OCI-LY7 (cell line): ENCODE data around the gene WNT11. TPM values are rescaled to one million over a fixed set of nuclear protein-coding genes. Genes with fewer than 3 reads are reported as not detected.

Experiments used
- BruUV-seq: library from RNA; stranded (reverse); fragments of 400-500 nt; replicated peaks from 2 replicates; lab custom pipeline; 2021; lab: Mats Ljungman, UMichigan
- CTCF ChIA-PET: fragments of 300-600 bp; sonication (Branson Sonifier 250); formaldehyde crosslinking; loops from one replicate; lab custom pipeline; 2022; ENCODE audit warnings: antibody characterized with exemption; ENCODE audit not compliant: unreplicated experiment; lab: Charles Lee
- POLR2A ChIA-PET: fragments of 300-600 bp; sonication (Branson Sonifier 250); formaldehyde crosslinking; loops from one replicate; lab custom pipeline; 2022; ENCODE audit warnings: antibody characterized with exemption; lab: Charles Lee
- DNase-seq: peaks from one replicate; pipeline ENCODE4 v3.0.0-alpha.2; 2015; ENCODE audit warnings: low spot score
- H2AFZ ChIP-seq: fragments of 200-600 bp; sonication (generic), shearing (Covaris generic); 2 replicates; pipeline ENCODE4 v1.6.1; 2014; ENCODE audit warnings: mild to moderate bottlenecking, antibody characterized with exemption, low read length, moderate library complexity
- H3K27ac ChIP-seq: fragments of 200-600 bp; sonication (generic); 2 replicates; pipeline ENCODE4 v1.5.1; 2014; ENCODE audit warnings: mixed run types, low read depth, mild to moderate bottlenecking, moderate library complexity, low read length, inconsistent platforms; ENCODE audit not compliant: poor library complexity, severe bottlenecking
- H3K36me3 ChIP-seq: fragments of 200-600 bp; sonication (generic); 2 replicates; pipeline ENCODE4 v1.6.1; 2014; ENCODE audit warnings: mild to moderate bottlenecking, antibody characterized with exemption, low read length, moderate library complexity, mixed read lengths; ENCODE audit not compliant: insufficient read depth
- H3K4me1 ChIP-seq: fragments of 200-600 bp; sonication (generic); 2 replicates; pipeline ENCODE4 v1.5.1; 2014; ENCODE audit warnings: mild to moderate bottlenecking, low read length; ENCODE audit not compliant: insufficient read depth, poor library complexity, severe bottlenecking
- H3K4me2 ChIP-seq: fragments of 200-600 bp; sonication (generic); 2 replicates; pipeline ENCODE4 v1.6.1; 2014; ENCODE audit warnings: mild to moderate bottlenecking, low read length
- H3K4me3 ChIP-seq: fragments of 200-600 bp; sonication (generic); 2 replicates; pipeline ENCODE4 v1.5.1; 2014; ENCODE audit warnings: mild to moderate bottlenecking, low read depth, low read length; ENCODE audit not compliant: poor library complexity, severe bottlenecking
- H3K79me2 ChIP-seq: fragments of 200-600 bp; sonication (generic); 2 replicates; pipeline ENCODE4 v1.6.1; 2016; ENCODE audit warnings: low read depth, mild to moderate bottlenecking, low read length, moderate library complexity, mixed read lengths; ENCODE audit not compliant: insufficient read depth
- H3K9me2 ChIP-seq: fragments of 200-600 bp; sonication (generic); 2 replicates; pipeline ENCODE4 v1.6.1; 2016; ENCODE audit warnings: mild to moderate bottlenecking, low read length, mixed read lengths; ENCODE audit not compliant: insufficient read depth
- H3K9me3 ChIP-seq: fragments of 200-600 bp; sonication (generic); 2 replicates; pipeline ENCODE4 v1.6.1; 2014; ENCODE audit warnings: mild to moderate bottlenecking, mixed run types, low read length, mixed read lengths
- H4K20me1 ChIP-seq: fragments of 200-600 bp; sonication (generic); 2 replicates; pipeline ENCODE4 v1.6.1; 2014; ENCODE audit warnings: mild to moderate bottlenecking, antibody characterized with exemption, low read length, moderate library complexity, mixed read lengths; ENCODE audit not compliant: insufficient read depth
- CTCF ChIP-seq: fragments of 200-600 bp; sonication (generic); conservative IDR thresholded peaks from 2 replicates; pipeline ENCODE4 v1.5.1; 2014; ENCODE audit warnings: mild to moderate bottlenecking, antibody characterized with exemption, low read length, moderate library complexity, mixed read lengths
- EZH2phosphoT487 ChIP-seq: fragments of 200-600 bp; sonication (generic); IDR thresholded peaks from 2 replicates; pipeline ENCODE4 v1.6.1; 2018; ENCODE audit warnings: low read depth, borderline replicate concordance, mild to moderate bottlenecking, mixed run types, antibody characterized with exemption, low read length, moderate library complexity, mixed read lengths
- intact Hi-C: fragments of 100-400 bp; cut with micrococcal nuclease; formaldehyde crosslinking; loops from one replicate; pipeline ENCODE4 v1.10.0; 2022; ENCODE audit not compliant: unreplicated experiment
- total RNA-seq, 2 experiments: library from RNA; depleted of rRNA in 1 of 2; stranded (reverse); fragments of >200 nt in 1 of 2; shearing (Covaris generic) in 1 of 2; gene quantifications; 2 replicates each; pipeline ENCODE4 v1.2.3, GENCODE V29; 2014 to 2022

WNT11 gene
- total RNA-seq, 2 experiments from 2014 or later: not detected

GRCh38 chr11:76205252-76206076, 838 bp downstream of the WNT11 start:
- Histone ChIP-seq H3K79me2 (no peaks in the 10 kb centered on the region), H3K4me2 (no peak overlapping the region), H3K27ac (no peak overlapping the region), H3K9me3 (no peaks in the 10 kb centered on the region), H3K36me3 (no peaks in the 10 kb centered on the region), H3K9me2 (no peaks in the 10 kb centered on the region), H2AFZ (no peak overlapping the region), H3K4me3 (no peak overlapping the region), H4K20me1 (no peaks in the 10 kb centered on the region), H3K4me1 (no peaks in the 10 kb centered on the region)
- DNase-seq: no peak
- POLR2A ChIA-PET: interaction anchor here (0.6 kb wide), 1 partner anchor 77 kb away, joined by 3 read pairs; no protein-coding TSS in a partner anchor
- TF ChIP-seq CTCF (no peak), EZH2phosphoT487 (no peak)
- BruUV-seq: no TSS peak
- intact Hi-C loops: loop anchor here (5.0 kb wide), 1 partner anchor 308 kb away; no protein-coding TSS in a partner anchor
- CTCF ChIA-PET: no interaction called here

- CTCF ChIA-PET: no interaction called here
- POLR2A ChIA-PET: no interaction called here
- Histone ChIP-seq H2AFZ (no peak overlapping the region), H3K36me3 (no peaks in the 10 kb centered on the region), H3K4me2 (no peak overlapping the region), H3K9me3 (no peaks in the 10 kb centered on the region), H3K4me1 (no peaks in the 10 kb centered on the region), H3K27ac (no peak overlapping the region), H3K9me2 (no peaks in the 10 kb centered on the region), H3K4me3 (no peak overlapping the region), H4K20me1 (no peaks in the 10 kb centered on the region), H3K79me2 (no peaks in the 10 kb centered on the region)
- intact Hi-C loops: no loop called here
- no TSS peak for BruUV-seq
- DNase-seq: no peak
- no peak for TF ChIP-seq CTCF
- no peak for TF ChIP-seq EZH2phosphoT487
Observed at GRCh38 chr11:76203937-76204336, 2.4 kb downstream of the WNT11 start.
